ENCODE measurements around the gene COQ2. TPM values are rescaled to one million over a fixed set of nuclear protein-coding genes. Genes with fewer than 3 reads are reported as not detected.

COQ2 gene
- total RNA-seq, 1 experiment from 2014 or later, result 19.8 TPM

- Histone ChIP-seq H4K5ac (ENCODE audit: insufficient read length, low read depth, low read length) (no peak overlapping the region), H3K18ac (ENCODE audit: insufficient read length, low read depth, low read length) (no peak overlapping the region), H4K20me1 (ENCODE audit: control insufficient read depth, insufficient read depth, insufficient read length) (no peaks in the 10 kb centered on the region), H2BK12ac (ENCODE audit: insufficient read length, low read depth, low read length) (no peak overlapping the region), H3K27ac (ENCODE audit: insufficient read length, low read depth, low read length) (no peak overlapping the region), H4K91ac (ENCODE audit: insufficient read length, low read depth, low read length) (no peak overlapping the region), H2BK5ac (ENCODE audit: insufficient read length, low read length) (no peak overlapping the region), H3K14ac (ENCODE audit: insufficient read depth, low read length) (no peak overlapping the region), H3K79me2 (ENCODE audit: insufficient read depth, low read length) (no peaks in the 10 kb centered on the region), H3K9me3 (ENCODE audit: control insufficient read depth, low read depth, low read length) (no peaks in the 10 kb centered on the region), H3K27me3 (ENCODE audit: insufficient read depth, low read length) (no peaks in the 10 kb centered on the region), H4K8ac (replicated peaks; ENCODE audit: insufficient read length, low read depth, low read length) (no peak overlapping the region), H3K9ac (ENCODE audit: extremely low read depth, insufficient read length, low read length) (no peak overlapping the region), H3K4me2 (ENCODE audit: insufficient read depth, insufficient read length, low read length) (no peak overlapping the region), H3K79me1 (ENCODE audit: insufficient read depth, low read depth, low read length, poor library complexity, severe bottlenecking) (no peaks in the 10 kb centered on the region), H2AFZ (ENCODE audit: low read length) (no peak overlapping the region), H3K4me1 (ENCODE audit: insufficient read depth, low read length) (no peaks in the 10 kb centered on the region), H2BK15ac (ENCODE audit: low read depth, low read length) (no peak overlapping the region), H2BK120ac (ENCODE audit: low read depth, low read length, poor library complexity, severe bottlenecking) (no peak overlapping the region), H3K56ac (ENCODE audit: insufficient read length, low read depth, low read length) (no peak overlapping the region), H3T11ph (ENCODE audit: low read length) (no peak overlapping the region), H2AK5ac (ENCODE audit: insufficient read length, low read length) (no peak overlapping the region), H3K23ac (ENCODE audit: insufficient read length, low read depth, low read length) (no peak overlapping the region), H3K4ac (ENCODE audit: low read depth, low read length) (no peak overlapping the region), H3K23me2 (ENCODE audit: insufficient read length, low read depth, low read length, poor library complexity, severe bottlenecking) (no peaks in the 10 kb centered on the region), H2BK20ac (ENCODE audit: low read depth, low read length, poor library complexity, severe bottlenecking) (no peak overlapping the region)
- H3K4me3 Mint-ChIP-seq, result no peak overlapping the region
- no peaks in the 10 kb centered on the region for H3K27me3 Mint-ChIP-seq (ENCODE audit: low read depth)
- WGBS (ENCODE audit: extremely low coverage, insufficient read length, low lambda C conversion rate), result no CpG with 5 or more reads among the region's 4 CpGs
- H3K36me3 Mint-ChIP-seq (ENCODE audit: insufficient read depth in 1 of 3, low read depth in 3 of 3), result no peaks in the 10 kb centered on the region; a peak in 1 of 7 replicates
- H3K4me1 Mint-ChIP-seq, result no peaks in the 10 kb centered on the region
- DNase-seq, result no peak
- TF ChIP-seq CTCF (conservative IDR thresholded peaks at IDR 0.05), result no peak
- H3K27ac Mint-ChIP-seq, result no peak overlapping the region
- no peaks in the 10 kb centered on the region for H3K9me3 Mint-ChIP-seq
These were observed 30.8 kb upstream of the COQ2 start for GRCh38 chr4:83315341-83315870.

All from H9 (cell line).